Panc1 (cell line): Measurements from ENCODE around the gene MFSD12. TPM values are rescaled to one million over a fixed set of nuclear protein-coding genes. Genes with fewer than 3 reads are reported as not detected.
"Not testable (repeated sequence)": the region's sequence is repeated elsewhere in the genome, so short reads cannot be mapped to it uniquely, and the experiment has no call there.

Experiments used
- ATAC-seq: fragments of 200-7000 bp; cut with Tn5 transposase; 2 replicates; pipeline ENCODE4 v1.9.1; 2020; ENCODE audit warnings: mild to moderate bottlenecking, moderate library complexity
- BruUV-seq: library from RNA; stranded (reverse); fragments of 400-500 nt; replicated peaks from 2 replicates; lab custom pipeline; 2021; lab: Mats Ljungman, UMichigan
- CTCF ChIA-PET: fragments of 300-600 bp; sonication (Branson Sonifier 250); formaldehyde crosslinking; loops from one replicate; lab custom pipeline; 2022; ENCODE audit warnings: antibody characterized with exemption; lab: Charles Lee
- POLR2A ChIA-PET: fragments of 300-600 bp; sonication (Branson Sonifier 250); formaldehyde crosslinking; loops from one replicate; lab custom pipeline; 2022; ENCODE audit warnings: antibody characterized with exemption; lab: Charles Lee
- DNase-seq: peaks from one replicate; pipeline ENCODE4 v3.0.0-alpha.2; 2010; ENCODE audit warnings: low read depth, low spot score
- H3K27ac ChIP-seq: 2 replicates; pipeline ENCODE4 v1.5.1; 2011; ENCODE audit warnings: mild to moderate bottlenecking, low read length, inconsistent platforms
- H3K27me3 ChIP-seq: fragments of 200-500 bp; sonication (Bioruptor generic); 2 replicates; pipeline ENCODE4 v1.6.0; 2014; ENCODE audit warnings: low read length, inconsistent platforms; ENCODE audit not compliant: control insufficient read depth, insufficient read depth
- H3K36me3 ChIP-seq: fragments of 200-500 bp; sonication (Bioruptor generic); 2 replicates; pipeline ENCODE4 v1.5.1; 2014; ENCODE audit warnings: inconsistent platforms, mild to moderate bottlenecking, low read length, moderate library complexity; ENCODE audit not compliant: control insufficient read depth, insufficient read depth
- H3K4me1 ChIP-seq: 2 replicates; pipeline ENCODE4 v1.5.1; 2011; ENCODE audit warnings: inconsistent platforms, mild to moderate bottlenecking, low read length, moderate library complexity; ENCODE audit not compliant: control insufficient read depth, insufficient read depth
- H3K4me3 ChIP-seq, 2 experiments: 2 replicates each; pipeline ENCODE4 v1.5.1; 2011 to 2012; ENCODE audit warnings: low read depth in 2 of 2, low read length in 2 of 2, mild to moderate bottlenecking in 2 of 2, inconsistent platforms in 1 of 2, moderate library complexity in 1 of 2
- H3K9me3 ChIP-seq: fragments of 200-500 bp; sonication (Bioruptor generic); 2 replicates; pipeline ENCODE4 v1.5.1; 2014; ENCODE audit warnings: low read depth, mild to moderate bottlenecking, inconsistent platforms, low read length, moderate library complexity; ENCODE audit not compliant: control insufficient read depth, insufficient read depth
- POLR2AphosphoS5 ChIP-seq: IDR thresholded peaks from 2 replicates; pipeline ENCODE4 v1.6.1; 2012; ENCODE audit warnings: mild to moderate bottlenecking, low read depth, low read length, moderate library complexity
- SIN3A ChIP-seq: IDR thresholded peaks from 2 replicates; pipeline ENCODE4 v1.6.1; 2012; ENCODE audit warnings: low read depth, mild to moderate bottlenecking, low read length, moderate library complexity, borderline replicate concordance; ENCODE audit not compliant: insufficient read depth
- TCF7L2 ChIP-seq: IDR thresholded peaks from 2 replicates; pipeline ENCODE4 v1.6.1; 2011; ENCODE audit warnings: mild to moderate bottlenecking, low read depth, low read length, inconsistent platforms
- in situ Hi-C: cut with HindIII; loops from 2 replicates; pipeline ENCODE4 v1.10.0; 2016; ENCODE audit warnings: low sequenced_read_pairs, low pct_unique_long_range_greater_than_20kb
- intact Hi-C: fragments of 100-400 bp; cut with micrococcal nuclease; formaldehyde crosslinking; loops from one replicate; pipeline ENCODE4 v1.10.0; 2022; ENCODE audit not compliant: unreplicated experiment
- total RNA-seq: library from RNA; stranded (reverse); gene quantifications from one replicate; pipeline ENCODE4 v1.2.1, GENCODE V29; 2021; ENCODE audit not compliant: unreplicated experiment
- TF ChIP-seq, protein P1 (sequence below): fragments of 450-650 bp; IDR thresholded peaks from 2 replicates; pipeline ENCODE4 v1.5.1; 2017; ENCODE audit warnings: mild to moderate bottlenecking
- TF ChIP-seq, protein P2 (sequence below), 2 experiments: IDR thresholded peaks; 2 replicates each; pipeline ENCODE4 v1.6.1; 2011 to 2012; ENCODE audit warnings: low read depth in 2 of 2, control low read depth in 1 of 2, low read length in 1 of 2, mild to moderate bottlenecking in 1 of 2, moderate library complexity in 1 of 2; ENCODE audit not compliant: insufficient read depth in 1 of 2

MFSD12 gene
- total RNA-seq, 1 experiment from 2014 or later: 98.8 TPM

DNA sequence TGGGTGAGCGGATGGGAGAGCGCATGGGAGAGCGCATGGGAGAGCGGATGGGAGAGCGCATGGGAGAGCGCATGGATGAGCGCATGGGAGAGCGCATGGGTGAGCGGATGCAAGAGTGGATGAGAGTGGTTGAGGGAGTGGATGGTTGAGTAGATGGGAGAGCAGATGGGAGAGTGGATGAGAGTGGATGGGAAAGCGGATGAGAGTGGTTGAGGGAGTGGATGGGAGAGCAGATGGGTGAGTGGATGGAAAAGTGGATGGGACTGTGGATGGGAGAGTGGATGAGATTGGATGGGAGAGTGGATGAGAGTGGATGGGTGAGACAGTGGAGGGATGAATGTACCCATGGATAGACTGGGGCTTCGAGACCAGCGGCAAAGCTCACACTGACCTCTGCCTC is 27.0 kb downstream of the MFSD12 start:
- no peak for DNase-seq
- TF ChIP-seq, protein P1, sequence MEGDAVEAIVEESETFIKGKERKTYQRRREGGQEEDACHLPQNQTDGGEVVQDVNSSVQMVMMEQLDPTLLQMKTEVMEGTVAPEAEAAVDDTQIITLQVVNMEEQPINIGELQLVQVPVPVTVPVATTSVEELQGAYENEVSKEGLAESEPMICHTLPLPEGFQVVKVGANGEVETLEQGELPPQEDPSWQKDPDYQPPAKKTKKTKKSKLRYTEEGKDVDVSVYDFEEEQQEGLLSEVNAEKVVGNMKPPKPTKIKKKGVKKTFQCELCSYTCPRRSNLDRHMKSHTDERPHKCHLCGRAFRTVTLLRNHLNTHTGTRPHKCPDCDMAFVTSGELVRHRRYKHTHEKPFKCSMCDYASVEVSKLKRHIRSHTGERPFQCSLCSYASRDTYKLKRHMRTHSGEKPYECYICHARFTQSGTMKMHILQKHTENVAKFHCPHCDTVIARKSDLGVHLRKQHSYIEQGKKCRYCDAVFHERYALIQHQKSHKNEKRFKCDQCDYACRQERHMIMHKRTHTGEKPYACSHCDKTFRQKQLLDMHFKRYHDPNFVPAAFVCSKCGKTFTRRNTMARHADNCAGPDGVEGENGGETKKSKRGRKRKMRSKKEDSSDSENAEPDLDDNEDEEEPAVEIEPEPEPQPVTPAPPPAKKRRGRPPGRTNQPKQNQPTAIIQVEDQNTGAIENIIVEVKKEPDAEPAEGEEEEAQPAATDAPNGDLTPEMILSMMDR: no peak
- TF ChIP-seq TCF7L2: no peak
- TF ChIP-seq POLR2AphosphoS5: no peak
- TF ChIP-seq, protein P2, sequence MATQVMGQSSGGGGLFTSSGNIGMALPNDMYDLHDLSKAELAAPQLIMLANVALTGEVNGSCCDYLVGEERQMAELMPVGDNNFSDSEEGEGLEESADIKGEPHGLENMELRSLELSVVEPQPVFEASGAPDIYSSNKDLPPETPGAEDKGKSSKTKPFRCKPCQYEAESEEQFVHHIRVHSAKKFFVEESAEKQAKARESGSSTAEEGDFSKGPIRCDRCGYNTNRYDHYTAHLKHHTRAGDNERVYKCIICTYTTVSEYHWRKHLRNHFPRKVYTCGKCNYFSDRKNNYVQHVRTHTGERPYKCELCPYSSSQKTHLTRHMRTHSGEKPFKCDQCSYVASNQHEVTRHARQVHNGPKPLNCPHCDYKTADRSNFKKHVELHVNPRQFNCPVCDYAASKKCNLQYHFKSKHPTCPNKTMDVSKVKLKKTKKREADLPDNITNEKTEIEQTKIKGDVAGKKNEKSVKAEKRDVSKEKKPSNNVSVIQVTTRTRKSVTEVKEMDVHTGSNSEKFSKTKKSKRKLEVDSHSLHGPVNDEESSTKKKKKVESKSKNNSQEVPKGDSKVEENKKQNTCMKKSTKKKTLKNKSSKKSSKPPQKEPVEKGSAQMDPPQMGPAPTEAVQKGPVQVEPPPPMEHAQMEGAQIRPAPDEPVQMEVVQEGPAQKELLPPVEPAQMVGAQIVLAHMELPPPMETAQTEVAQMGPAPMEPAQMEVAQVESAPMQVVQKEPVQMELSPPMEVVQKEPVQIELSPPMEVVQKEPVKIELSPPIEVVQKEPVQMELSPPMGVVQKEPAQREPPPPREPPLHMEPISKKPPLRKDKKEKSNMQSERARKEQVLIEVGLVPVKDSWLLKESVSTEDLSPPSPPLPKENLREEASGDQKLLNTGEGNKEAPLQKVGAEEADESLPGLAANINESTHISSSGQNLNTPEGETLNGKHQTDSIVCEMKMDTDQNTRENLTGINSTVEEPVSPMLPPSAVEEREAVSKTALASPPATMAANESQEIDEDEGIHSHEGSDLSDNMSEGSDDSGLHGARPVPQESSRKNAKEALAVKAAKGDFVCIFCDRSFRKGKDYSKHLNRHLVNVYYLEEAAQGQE (IDR thresholded peaks at IDR 0.05; ENCODE audit: insufficient read depth in 1 of 2, low read depth in 2 of 2, low read length in 1 of 2): no peak
- TF ChIP-seq SIN3A: no peak
- Histone ChIP-seq H3K4me3 (no peak overlapping the region), H3K4me1 (no peaks in the 10 kb centered on the region), H3K27me3 (no peaks in the 10 kb centered on the region), H3K36me3 (no peaks in the 10 kb centered on the region; the same call in 1 of the 2 replicates), H3K27ac (no peak overlapping the region), H3K9me3 (no peaks in the 10 kb centered on the region)
- POLR2A ChIA-PET: no interaction called here
- CTCF ChIA-PET: interaction anchor here (0.6 kb wide), 1 partner anchor 45 kb away, joined by 3 read pairs; no protein-coding TSS in a partner anchor
- in situ Hi-C loops: no loop called here
- no TSS peak for BruUV-seq
- intact Hi-C loops: no loop called here
- no peak for ATAC-seq

DNA sequence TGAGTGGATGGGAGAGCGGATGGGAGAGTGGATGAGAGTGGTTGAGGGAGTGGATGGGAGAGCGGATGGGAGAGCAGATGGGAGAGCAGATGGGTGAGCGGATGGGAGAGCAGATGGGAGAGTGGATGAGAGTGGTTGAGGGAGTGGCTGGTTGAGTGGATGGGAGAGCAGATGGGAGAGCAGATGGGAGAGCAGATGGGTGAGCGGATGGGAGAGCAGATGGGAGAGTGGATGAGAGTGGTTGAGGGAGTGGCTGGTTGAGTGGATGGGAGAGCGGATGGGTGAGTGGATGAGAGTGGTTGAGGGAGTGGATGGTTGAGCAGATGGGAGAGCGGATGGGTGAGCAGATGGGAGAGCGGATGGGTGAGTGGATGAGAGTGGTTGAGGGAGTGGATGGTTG is 28.1 kb downstream of the MFSD12 start:
- POLR2A ChIA-PET, DNase-seq, H3K27me3 ChIP-seq, intact Hi-C loops, ATAC-seq, BruUV-seq, H3K9me3 ChIP-seq, H3K27ac ChIP-seq, H3K4me3 ChIP-seq, H3K36me3 ChIP-seq, CTCF ChIA-PET, in situ Hi-C loops, H3K4me1 ChIP-seq: not testable (repeated sequence)

DNA sequence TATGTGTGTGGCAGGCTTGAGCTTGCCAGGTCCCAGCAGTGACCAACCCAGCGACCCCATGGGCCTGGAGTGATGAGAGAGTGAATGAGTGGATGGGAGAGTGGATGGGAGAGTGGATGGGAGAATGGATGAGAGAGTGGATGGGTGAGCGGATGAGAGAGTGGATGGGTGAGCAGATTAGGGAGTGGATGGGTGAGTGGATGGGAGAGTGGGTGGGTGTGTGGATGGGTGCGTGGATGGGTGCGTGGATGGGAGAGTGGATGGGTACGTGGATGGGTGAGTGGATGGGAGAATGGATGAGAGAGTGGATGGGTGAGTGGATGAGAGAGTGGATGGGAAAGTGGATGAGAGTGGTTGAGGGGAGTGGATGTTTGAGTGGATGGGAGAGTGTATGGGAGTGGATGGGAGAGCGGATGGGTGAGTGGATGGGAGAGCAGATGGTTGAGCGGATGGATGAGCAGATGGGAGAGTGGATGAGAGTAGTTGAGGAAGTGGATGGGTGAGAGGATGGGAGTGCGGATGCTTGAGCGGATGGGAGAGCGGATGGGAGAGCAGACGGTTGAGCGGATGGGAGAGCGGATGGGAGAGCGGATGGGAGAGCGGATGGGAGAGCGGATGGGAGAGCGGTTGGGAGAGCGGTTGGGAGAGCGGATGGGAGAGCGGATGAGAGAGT is 28.7 kb downstream of the MFSD12 start:
- no peaks in the 10 kb centered on the region for H3K36me3 ChIP-seq
- no peak for ATAC-seq

More for the DNA sequence above, 28.7 kb downstream of the MFSD12 start:
- ChIA-PET CTCF (no interaction called here), POLR2A (no interaction called here)
- H3K27ac ChIP-seq: no peak overlapping the region
- no peaks in the 10 kb centered on the region for H3K9me3 ChIP-seq
- H3K27me3 ChIP-seq: no peaks in the 10 kb centered on the region
- H3K4me1 ChIP-seq: no peaks in the 10 kb centered on the region
- no peak overlapping the region for H3K4me3 ChIP-seq
- intact Hi-C loops: no loop called here
- no peak for DNase-seq
- TF ChIP-seq, protein P2 (IDR thresholded peaks at IDR 0.05; ENCODE audit: insufficient read depth in 1 of 2, low read depth in 2 of 2, low read length in 1 of 2): no peak
- no peak for TF ChIP-seq POLR2AphosphoS5
- TF ChIP-seq, protein P1: no peak
- TF ChIP-seq TCF7L2: no peak
- TF ChIP-seq SIN3A: no peak
- in situ Hi-C loops: no loop called here
- BruUV-seq: no TSS peak
